ENCODE results near the gene CASK.

- no peak for TF ChIP-seq CTCF (IDR thresholded peaks at IDR 0.05)
- TF ChIP-seq POLR2A (IDR thresholded peaks at IDR 0.05) = no peak
These were observed 115.3 kb downstream of the CASK start for GRCh38 chrX:41808047-41808446.

Measured in thyroid gland (tissue), 4 donors.